A673 (cell line): ENCODE measurements around the gene TMC1. TPM values are rescaled to one million over a fixed set of nuclear protein-coding genes. Genes with fewer than 3 reads are reported as not detected.

Source experiments
- BruUV-seq: library from RNA; stranded (reverse); fragments of 400-500 nt; replicated peaks from 2 replicates; lab custom pipeline; 2021; lab: Mats Ljungman, UMichigan
- CTCF ChIA-PET: fragments of 300-600 bp; sonication (Branson Sonifier 250); formaldehyde crosslinking; loops from one replicate; lab custom pipeline; 2022; ENCODE audit warnings: antibody characterized with exemption; lab: Charles Lee
- POLR2A ChIA-PET: fragments of 300-600 bp; sonication (Branson Sonifier 250); formaldehyde crosslinking; loops from one replicate; lab custom pipeline; 2022; ENCODE audit warnings: antibody characterized with exemption; ENCODE audit not compliant: low non-redundant PET; lab: Charles Lee
- DNase-seq: peaks from one replicate; pipeline ENCODE4 v3.0.0-alpha.2; 2015; ENCODE audit warnings: low spot score
- H3K27ac ChIP-seq: fragments of 200-600 bp; sonication (generic); 2 replicates; pipeline ENCODE4 v1.5.1; 2016; ENCODE audit warnings: mixed run types, low read depth, mild to moderate bottlenecking, mixed read lengths, antibody characterized with exemption, low read length; ENCODE audit not compliant: poor library complexity, severe bottlenecking
- H3K27me3 ChIP-seq: fragments of 200-600 bp; sonication (generic); replicated peaks from 2 replicates; pipeline ENCODE4 v1.6.1; 2017; ENCODE audit warnings: mixed run types, low read depth, mild to moderate bottlenecking, mixed read lengths, antibody characterized with exemption, low read length; ENCODE audit not compliant: insufficient read depth, poor library complexity
- H3K36me3 ChIP-seq: fragments of 200-600 bp; sonication (generic); 2 replicates; pipeline ENCODE4 v1.6.1; 2016; ENCODE audit warnings: mixed run types, mild to moderate bottlenecking, mixed read lengths, antibody characterized with exemption, low read length; ENCODE audit not compliant: insufficient read depth, poor library complexity, severe bottlenecking
- H3K4me1 ChIP-seq: fragments of 200-600 bp; sonication (generic); 2 replicates; pipeline ENCODE4 v1.6.1; 2017; ENCODE audit warnings: mixed run types, mild to moderate bottlenecking, mixed read lengths, antibody characterized with exemption, low read length; ENCODE audit not compliant: insufficient read depth, poor library complexity, severe bottlenecking
- H3K4me3 ChIP-seq: fragments of 200-600 bp; sonication (generic); 2 replicates; pipeline ENCODE4 v1.5.1; 2016; ENCODE audit warnings: low read depth, mixed run types, mild to moderate bottlenecking, mixed read lengths, low read length; ENCODE audit not compliant: poor library complexity, severe bottlenecking
- H3K9me3 ChIP-seq: fragments of 200-600 bp; sonication (generic); 2 replicates; pipeline ENCODE4 v1.6.1; 2016; ENCODE audit warnings: mixed run types, low read depth, mild to moderate bottlenecking, mixed read lengths, antibody characterized with exemption, low read length; ENCODE audit not compliant: poor library complexity, severe bottlenecking
- CTCF ChIP-seq: fragments of 300-800, 200-600 bp; sonication (generic); conservative IDR thresholded peaks from 2 replicates; pipeline ENCODE4 v1.5.1; 2017; ENCODE audit warnings: low read depth, mild to moderate bottlenecking, antibody characterized with exemption, low read length, moderate library complexity, mixed read lengths
- EZH2 ChIP-seq: fragments of 200-600 bp; sonication (generic); IDR thresholded peaks from 2 replicates; pipeline ENCODE4 v1.6.1; 2017; ENCODE audit warnings: borderline replicate concordance, low read depth, mild to moderate bottlenecking, mixed read lengths, antibody characterized with exemption, low read length; ENCODE audit not compliant: poor library complexity, severe bottlenecking
- intact Hi-C: fragments of 100-400 bp; cut with micrococcal nuclease; formaldehyde crosslinking; loops from one replicate; pipeline ENCODE4 v1.10.0; 2022; ENCODE audit not compliant: unreplicated experiment
- total RNA-seq: library from RNA; stranded (reverse); gene quantifications from 2 replicates; pipeline ENCODE4 v1.2.3, GENCODE V29; 2021

TMC1 gene
- total RNA-seq, 1 experiment from 2014 or later = 0.75 TPM

GRCh38 chr9:72476100-72476499 lies 45.3 kb upstream of the TMC1 start:
- intact Hi-C loops = no loop called here
- DNase-seq = no peak
- CTCF ChIA-PET = no interaction called here

GRCh38 chr9:72476617-72477437 lies 44.6 kb upstream of the TMC1 start:
- no peak for TF ChIP-seq CTCF
- DNase-seq = no peak
- Histone ChIP-seq H3K4me1 (no peaks in the 10 kb centered on the region), H3K4me3 (no peak overlapping the region), H3K9me3 (no peaks in the 10 kb centered on the region), H3K27me3 (no peaks in the 10 kb centered on the region), H3K36me3 (no peaks in the 10 kb centered on the region), H3K27ac (no peak overlapping the region)
- CTCF ChIA-PET = no interaction called here
- POLR2A ChIA-PET = no interaction called here
- BruUV-seq = no TSS peak
- intact Hi-C loops = no loop called here

More at GRCh38 chr9:72476100-72476499, 45.3 kb upstream of the TMC1 start:
- Histone ChIP-seq H3K27me3 (no peaks in the 10 kb centered on the region), H3K36me3 (no peaks in the 10 kb centered on the region), H3K4me1 (no peaks in the 10 kb centered on the region), H3K4me3 (no peak overlapping the region), H3K9me3 (no peaks in the 10 kb centered on the region), H3K27ac (no peak overlapping the region)
- POLR2A ChIA-PET = no interaction called here
- no TSS peak for BruUV-seq
- TF ChIP-seq EZH2 (no peak), CTCF (no peak)

GRCh38 chr9:72477930-72478518 lies 43.4 kb upstream of the TMC1 start:
- H3K4me1 ChIP-seq = no peaks in the 10 kb centered on the region
- no peak overlapping the region for H3K27ac ChIP-seq
- TF ChIP-seq EZH2 (no peak), CTCF (no peak)
- no peaks in the 10 kb centered on the region for H3K27me3 ChIP-seq
- intact Hi-C loops = no loop called here
- DNase-seq = peak; percentile 25
- no peaks in the 10 kb centered on the region for H3K36me3 ChIP-seq
- no peaks in the 10 kb centered on the region for H3K9me3 ChIP-seq
- no peak overlapping the region for H3K4me3 ChIP-seq
- no TSS peak for BruUV-seq
- POLR2A ChIA-PET = no interaction called here
- CTCF ChIA-PET = no interaction called here
